GM21619 (cell line): ENCODE data around the gene FAM149B1.

ENCODE experiments used
- ATAC-seq: cut with Tn5 transposase; IDR thresholded peaks from one replicate; pipeline ENCODE4 v1.9.1; 2021; ENCODE audit not compliant: unreplicated experiment

Gene FAM149B1

GRCh38 chr10:73263693-73264347, 95.9 kb downstream of the FAM149B1 start:
- no peak for ATAC-seq

DNA sequence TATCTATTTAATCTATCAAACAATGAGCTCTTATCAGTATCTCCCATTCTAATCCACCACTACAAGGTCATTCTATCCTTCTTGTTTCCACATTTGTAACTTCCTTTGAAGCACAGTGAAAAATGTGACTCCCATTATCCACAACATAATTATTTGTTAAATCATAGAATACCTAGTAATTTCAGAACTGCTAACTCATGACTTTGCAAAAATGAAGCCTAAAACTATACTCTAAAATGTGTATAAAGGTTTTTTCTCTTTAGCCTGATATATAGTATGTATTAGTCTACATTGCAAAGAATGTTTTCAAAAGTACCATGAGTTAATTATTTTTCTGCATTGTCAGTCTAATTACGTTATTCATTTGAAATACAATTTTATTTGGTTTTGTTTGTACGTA, 96.5 kb downstream of the FAM149B1 start:
- ATAC-seq, result no peak

DNA sequence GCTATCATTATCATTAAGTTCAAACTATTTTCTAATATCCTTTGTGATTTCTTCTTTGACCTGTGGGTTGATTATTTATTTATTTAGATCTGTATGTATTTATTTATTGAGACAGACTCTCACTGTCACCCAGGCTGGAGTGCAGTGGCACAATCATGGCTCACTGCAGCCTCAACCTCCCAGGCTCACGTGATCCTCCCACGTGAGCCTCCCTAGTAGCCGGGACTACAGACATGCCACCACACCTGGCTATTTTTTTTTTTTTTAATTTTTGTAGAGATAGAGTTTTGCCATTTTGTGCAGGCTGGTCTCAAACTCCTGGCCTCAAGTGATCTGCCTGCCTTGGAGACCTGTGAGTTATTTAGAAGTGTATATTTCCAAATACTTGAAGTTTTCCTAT, 113.2 kb downstream of the FAM149B1 start:
- ATAC-seq, result no peak

- no peak for ATAC-seq
Measured at GRCh38 chr10:73287441-73287840, 119.5 kb downstream of the FAM149B1 start.

GRCh38 chr10:73289958-73290357, 122.0 kb downstream of the FAM149B1 start:
- no peak for ATAC-seq

DNA sequence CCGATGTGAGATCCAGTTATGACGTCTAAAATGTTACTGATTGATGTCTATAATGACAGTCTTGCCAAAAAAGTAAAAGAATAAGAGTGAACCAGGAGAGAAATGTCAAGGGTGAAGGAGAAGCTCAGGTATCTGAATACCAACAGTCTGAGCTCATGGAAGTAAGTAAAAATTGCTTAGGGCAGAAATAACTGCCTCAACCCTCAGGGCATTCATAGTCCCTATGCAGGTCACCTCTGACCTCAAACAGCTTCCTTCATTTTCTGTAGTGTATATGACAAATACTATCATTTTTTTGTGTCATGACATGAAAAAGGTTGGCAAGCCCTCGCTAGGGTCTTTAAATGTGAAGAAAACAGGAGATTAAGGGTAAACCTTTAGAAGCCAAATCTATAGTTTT, 125.5 kb downstream of the FAM149B1 start:
- ATAC-seq, result no peak
